Measurements from ENCODE around the gene FAM241A. TPM values are rescaled to one million over a fixed set of nuclear protein-coding genes. Genes with fewer than 3 reads are reported as not detected.
"Not testable (repeated sequence)": the region's sequence is repeated elsewhere in the genome, so short reads cannot be mapped to it uniquely, and the experiment has no call there.

Gene FAM241A
- total RNA-seq, 1 donor from 2014 or later: 6.7 TPM

GRCh38 chr4:112143781-112144180 is 1.5 kb upstream of the FAM241A start:
- no peak overlapping the region for H3K27ac Mint-ChIP-seq
- no peak for DNase-seq (ENCODE audit: low spot score)
- no peaks in the 10 kb centered on the region for H3K9me3 Mint-ChIP-seq
- H3K4me1 Mint-ChIP-seq (ENCODE audit: low read depth): peaks cover 46% of the 10 kb centered on the region
- no peak overlapping the region for H3K4me3 Mint-ChIP-seq
- H3K27me3 Mint-ChIP-seq (ENCODE audit: insufficient read depth): no peaks in the 10 kb centered on the region
- intact Hi-C loops (cut with micrococcal nuclease): no loop called here
- H3K36me3 Mint-ChIP-seq (ENCODE audit: low read depth): peaks cover 7% of the 10 kb centered on the region

GRCh38 chr4:112144546-112145325 is 518 bp upstream of the FAM241A start:
- DNase-seq (ENCODE audit: low spot score): no peak
- peak overlapping the region; percentile 65 for H3K27ac Mint-ChIP-seq
- peaks cover 47% of the 10 kb centered on the region for H3K4me1 Mint-ChIP-seq (ENCODE audit: low read depth)
- H3K9me3 Mint-ChIP-seq: no peaks in the 10 kb centered on the region
- H3K27me3 Mint-ChIP-seq (ENCODE audit: insufficient read depth): no peaks in the 10 kb centered on the region
- peak overlapping the region; percentile 71 for H3K4me3 Mint-ChIP-seq
- H3K36me3 Mint-ChIP-seq (ENCODE audit: low read depth): peaks cover 7% of the 10 kb centered on the region
- intact Hi-C loops (cut with micrococcal nuclease): loop anchor here (1.0 to 5.0 kb wide), 4 partner anchors 14 to 493 kb away; partner anchors contain the start of gene LARP7

DNA sequence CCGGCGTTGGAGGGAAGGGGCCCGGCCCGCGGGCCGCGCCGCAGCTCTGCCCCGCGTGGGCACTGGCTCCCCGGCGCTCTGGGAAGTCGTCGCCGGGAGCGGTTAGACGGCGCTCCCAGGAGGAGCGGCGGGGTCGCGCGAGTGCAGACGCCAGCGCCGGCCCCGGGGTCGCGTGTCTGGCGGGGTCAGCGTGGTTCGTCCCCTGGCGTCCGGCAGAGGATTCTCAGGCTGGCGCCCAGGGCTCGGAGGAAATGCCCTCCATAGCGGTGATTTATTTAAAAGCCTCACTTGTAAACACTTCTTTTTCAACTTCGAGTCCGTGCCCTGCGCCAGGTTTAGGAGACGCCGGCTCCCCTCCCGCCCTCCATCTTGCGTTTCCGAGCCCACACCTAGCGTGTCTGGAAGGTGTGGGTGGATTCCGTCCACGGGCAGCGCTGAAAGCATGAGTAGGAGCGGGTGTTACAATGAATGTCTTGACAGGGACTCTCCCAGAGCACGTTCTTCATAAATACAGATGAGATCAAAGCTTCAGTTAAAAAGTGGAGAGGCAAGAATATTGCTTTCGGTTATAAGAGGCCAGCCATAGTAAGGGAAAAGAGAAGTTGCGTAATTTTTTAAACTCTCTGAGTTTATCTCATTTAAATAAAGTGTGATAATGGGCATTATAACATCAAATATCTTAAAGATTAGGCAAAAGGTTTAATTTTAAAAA is 692 bp downstream of the FAM241A start:
- peak; percentile 50 for DNase-seq (ENCODE audit: low spot score)
- no peaks in the 10 kb centered on the region for H3K27me3 Mint-ChIP-seq (ENCODE audit: insufficient read depth)
- peaks cover 7% of the 10 kb centered on the region for H3K36me3 Mint-ChIP-seq (ENCODE audit: low read depth)
- peaks cover 47% of the 10 kb centered on the region for H3K4me1 Mint-ChIP-seq (ENCODE audit: low read depth)
- intact Hi-C loops (cut with micrococcal nuclease): loop anchor here (1.0 to 5.0 kb wide), 11 partner anchors 16 to 491 kb away; partner anchors contain the start of genes AP1AR and LARP7
- H3K9me3 Mint-ChIP-seq: no peaks in the 10 kb centered on the region
- peak overlapping the region; percentile 98 for H3K4me3 Mint-ChIP-seq
- peak overlapping the region; percentile 97 for H3K27ac Mint-ChIP-seq

DNA sequence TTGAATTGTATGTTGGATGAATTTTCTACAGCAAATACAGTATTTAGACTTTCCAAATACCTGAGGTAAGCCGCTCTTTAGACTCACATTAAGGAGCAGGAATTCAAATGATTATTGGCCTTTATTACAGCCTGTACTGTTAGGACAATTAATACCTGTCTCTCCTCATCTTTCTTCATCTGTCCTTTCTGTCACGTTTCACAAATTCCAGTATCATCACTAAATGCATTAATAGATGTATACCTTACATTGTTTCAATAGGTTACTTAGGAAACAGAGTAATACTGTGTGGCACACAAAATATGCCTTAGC is 1.2 kb downstream of the FAM241A start:
- DNase-seq (ENCODE audit: low spot score): no peak
- Mint-ChIP-seq H3K9me3 (no peaks in the 10 kb centered on the region), H3K27ac (peak overlapping the region; percentile 79), H3K36me3 (ENCODE audit: low read depth) (peaks cover 7% of the 10 kb centered on the region), H3K4me1 (ENCODE audit: low read depth) (peaks cover 47% of the 10 kb centered on the region), H3K4me3 (peak overlapping the region; percentile 98), H3K27me3 (ENCODE audit: insufficient read depth) (no peaks in the 10 kb centered on the region)
- intact Hi-C loops (cut with micrococcal nuclease): loop anchor here (1.0 to 5.0 kb wide), 8 partner anchors 26 to 366 kb away; partner anchors contain the start of gene AP1AR

DNA sequence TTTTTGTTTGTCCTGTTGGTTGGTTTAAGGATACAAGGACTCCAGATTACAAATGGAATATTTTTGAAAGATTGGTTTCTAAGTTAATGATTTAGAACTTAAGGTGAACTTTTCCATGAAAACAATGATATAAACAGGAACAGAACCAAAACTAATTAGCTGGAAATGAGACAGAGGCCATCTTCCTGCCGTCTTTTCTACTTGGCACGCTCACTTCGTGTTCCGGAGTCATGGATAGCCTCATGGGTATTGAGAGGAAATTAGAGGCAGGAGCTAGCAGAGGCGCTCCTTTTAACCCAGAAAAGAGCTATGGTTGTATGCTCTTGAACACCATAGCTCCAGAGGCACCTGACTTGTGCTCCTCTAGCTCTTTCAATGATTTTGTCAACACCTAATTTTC is 2.4 kb downstream of the FAM241A start:
- Mint-ChIP-seq H3K27me3 (ENCODE audit: insufficient read depth) (no peaks in the 10 kb centered on the region), H3K36me3 (ENCODE audit: low read depth) (peaks cover 10% of the 10 kb centered on the region), H3K9me3 (no peaks in the 10 kb centered on the region), H3K4me3 (peak overlapping the region; percentile 98), H3K4me1 (ENCODE audit: low read depth) (peaks cover 52% of the 10 kb centered on the region), H3K27ac (no peak overlapping the region)
- intact Hi-C loops (cut with micrococcal nuclease): loop anchor here (5.0 kb wide), 1 partner anchor 365 kb away; no protein-coding TSS in a partner anchor
- no peak for DNase-seq (ENCODE audit: low spot score)

DNA sequence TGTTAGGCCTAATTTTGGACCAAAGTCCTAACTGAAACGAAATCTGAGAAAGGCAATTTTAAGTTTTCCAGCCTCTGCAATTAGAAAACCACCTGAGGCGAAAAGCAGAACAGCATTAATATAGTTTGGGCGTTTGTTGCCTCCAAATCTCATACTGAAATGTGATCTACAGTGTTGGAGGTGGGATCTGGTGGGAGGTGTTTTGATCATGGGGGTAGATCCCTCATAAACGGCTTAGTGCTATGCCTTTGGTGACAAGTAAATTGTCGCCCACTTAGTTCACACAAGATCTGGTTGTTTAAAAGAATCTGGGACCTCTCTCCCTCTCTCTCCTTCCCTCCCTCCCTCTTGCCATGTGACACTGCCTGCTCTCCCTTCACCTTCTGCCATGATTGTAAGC is 5.7 kb downstream of the FAM241A start:
- no peak for DNase-seq (ENCODE audit: low spot score)
- intact Hi-C loops (cut with micrococcal nuclease): no loop called here
- Mint-ChIP-seq H3K4me3 (no peak overlapping the region), H3K36me3 (ENCODE audit: low read depth) (peaks cover 12% of the 10 kb centered on the region), H3K9me3 (no peaks in the 10 kb centered on the region), H3K4me1 (ENCODE audit: low read depth) (peaks cover 53% of the 10 kb centered on the region), H3K27me3 (ENCODE audit: insufficient read depth) (no peaks in the 10 kb centered on the region), H3K27ac (no peak overlapping the region)

DNA sequence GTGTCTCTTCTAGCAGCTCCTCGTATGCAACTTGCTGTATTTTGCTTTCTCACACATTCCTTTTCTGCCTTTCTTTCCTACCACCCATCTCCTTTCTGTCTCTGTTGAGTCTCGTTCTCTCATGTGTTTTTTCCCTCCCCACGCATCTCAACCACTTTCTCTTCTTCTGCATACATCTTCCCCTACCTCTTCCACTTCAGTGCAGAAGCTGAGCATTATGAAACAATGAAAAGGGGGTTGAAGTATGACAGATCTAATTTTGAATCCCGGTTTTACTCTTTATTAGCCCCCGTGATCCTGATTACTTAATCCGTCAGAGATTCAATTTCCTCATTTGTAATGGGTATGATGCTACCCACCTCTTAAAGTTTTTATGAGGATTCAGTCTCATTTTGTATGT is 7.3 kb downstream of the FAM241A start:
- Mint-ChIP-seq H3K4me1 (ENCODE audit: low read depth) (peaks cover 45% of the 10 kb centered on the region), H3K36me3 (ENCODE audit: low read depth) (peaks cover 11% of the 10 kb centered on the region), H3K4me3 (no peak overlapping the region), H3K9me3 (no peaks in the 10 kb centered on the region), H3K27me3 (ENCODE audit: insufficient read depth) (no peaks in the 10 kb centered on the region), H3K27ac (no peak overlapping the region)
- DNase-seq (ENCODE audit: low spot score): no peak
- intact Hi-C loops (cut with micrococcal nuclease): no loop called here

- H3K36me3 Mint-ChIP-seq (ENCODE audit: low read depth): peaks cover 11% of the 10 kb centered on the region
- peak overlapping the region; percentile 18 for H3K27ac Mint-ChIP-seq
- no peaks in the 10 kb centered on the region for H3K9me3 Mint-ChIP-seq
- intact Hi-C loops (cut with micrococcal nuclease): no loop called here
- H3K4me3 Mint-ChIP-seq: no peak overlapping the region
- no peak for DNase-seq (ENCODE audit: low spot score)
- no peaks in the 10 kb centered on the region for H3K27me3 Mint-ChIP-seq (ENCODE audit: insufficient read depth)
- H3K4me1 Mint-ChIP-seq (ENCODE audit: low read depth): peaks cover 37% of the 10 kb centered on the region
Observed at GRCh38 chr4:112153211-112153791, 8.0 kb downstream of the FAM241A start.

DNA sequence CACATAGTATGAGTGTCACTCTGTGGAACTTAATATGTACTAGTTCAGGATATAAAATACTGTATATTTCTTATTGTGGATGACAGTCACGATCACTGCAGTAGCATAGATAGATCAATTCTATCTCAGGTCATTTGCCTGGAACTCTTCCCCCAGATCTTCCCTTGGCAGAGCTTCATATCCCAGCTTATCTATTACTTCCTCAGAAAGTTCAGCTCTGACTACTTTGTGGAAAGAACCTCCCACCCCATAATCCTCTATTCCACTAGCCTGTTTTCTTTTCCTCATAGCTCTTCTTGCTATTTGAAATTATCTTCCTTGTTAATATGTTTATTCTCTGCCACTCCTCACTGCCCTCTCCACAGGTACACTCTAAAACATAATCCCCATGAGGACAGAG is 10.9 kb downstream of the FAM241A start:
- no peak overlapping the region for H3K27ac Mint-ChIP-seq
- intact Hi-C loops (cut with micrococcal nuclease): no loop called here
- DNase-seq (ENCODE audit: low spot score): no peak
- H3K4me3 Mint-ChIP-seq: no peak overlapping the region
- H3K9me3 Mint-ChIP-seq: peaks cover 20% of the 10 kb centered on the region
- no peaks in the 10 kb centered on the region for H3K27me3 Mint-ChIP-seq (ENCODE audit: insufficient read depth)
- H3K36me3 Mint-ChIP-seq (ENCODE audit: low read depth): peaks cover 26% of the 10 kb centered on the region
- peaks cover 31% of the 10 kb centered on the region for H3K4me1 Mint-ChIP-seq (ENCODE audit: low read depth)

- DNase-seq (ENCODE audit: low spot score): no peak
- H3K4me3 Mint-ChIP-seq: no peak overlapping the region
- H3K9me3 Mint-ChIP-seq: peaks cover 24% of the 10 kb centered on the region
Observed at GRCh38 chr4:112156553-112156952, 11.3 kb downstream of the FAM241A start.

DNA sequence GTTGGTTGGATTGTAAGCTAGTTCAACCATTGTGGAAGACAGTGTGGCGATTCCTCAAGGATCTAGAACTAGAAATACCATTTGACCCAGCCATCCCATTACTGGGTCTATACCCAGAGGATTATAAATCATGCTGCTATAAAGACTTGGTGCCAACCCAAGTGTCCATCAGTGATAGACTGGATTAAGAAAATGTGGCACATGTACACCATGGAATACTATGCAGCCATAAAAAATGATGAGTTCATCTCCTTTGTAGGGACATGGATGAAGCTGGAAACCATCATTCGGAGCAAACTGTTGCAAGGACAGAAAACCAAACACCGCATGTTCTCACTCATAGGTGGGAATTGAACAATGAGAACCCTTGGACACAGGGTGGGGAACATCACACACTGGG is 18.5 kb downstream of the FAM241A start:
- H3K27ac Mint-ChIP-seq; H3K4me3 Mint-ChIP-seq; H3K27me3 Mint-ChIP-seq (ENCODE audit: insufficient read depth); DNase-seq (ENCODE audit: low spot score); intact Hi-C loops (cut with micrococcal nuclease): not testable (repeated sequence)
- peaks cover 13% of the 10 kb centered on the region for H3K4me1 Mint-ChIP-seq (ENCODE audit: low read depth)
- peaks cover 36% of the 10 kb centered on the region for H3K9me3 Mint-ChIP-seq
- H3K36me3 Mint-ChIP-seq (ENCODE audit: low read depth): peaks cover 29% of the 10 kb centered on the region

More at GRCh38 chr4:112156553-112156952, 11.3 kb downstream of the FAM241A start:
- Mint-ChIP-seq H3K27ac (no peak overlapping the region), H3K4me1 (ENCODE audit: low read depth) (peaks cover 31% of the 10 kb centered on the region), H3K36me3 (ENCODE audit: low read depth) (peaks cover 29% of the 10 kb centered on the region), H3K27me3 (ENCODE audit: insufficient read depth) (no peaks in the 10 kb centered on the region)
- intact Hi-C loops (cut with micrococcal nuclease): no loop called here

- DNase-seq (ENCODE audit: low spot score): no peak
- H3K27ac Mint-ChIP-seq: no peak overlapping the region
- no peaks in the 10 kb centered on the region for H3K27me3 Mint-ChIP-seq (ENCODE audit: insufficient read depth)
- peaks cover 7% of the 10 kb centered on the region for H3K9me3 Mint-ChIP-seq
- H3K4me1 Mint-ChIP-seq (ENCODE audit: low read depth): peaks cover 23% of the 10 kb centered on the region
- intact Hi-C loops (cut with micrococcal nuclease): no loop called here
- no peak overlapping the region for H3K4me3 Mint-ChIP-seq
- H3K36me3 Mint-ChIP-seq (ENCODE audit: low read depth): peaks cover 13% of the 10 kb centered on the region
Observed at GRCh38 chr4:112167794-112168193, 22.5 kb downstream of the FAM241A start.
